Stimulated activated CD4-positive, alpha-beta T cell treated with anti-CD3 and anti-CD28 coated beads, Interleukin-4, amount 100 ng/mL, for 4 hours (primary cell): ENCODE results near the gene SIKE1.
"Not testable (repeated sequence)": the region's sequence is repeated elsewhere in the genome, so short reads cannot be mapped to it uniquely, and the experiment has no call there.

ENCODE experiments used
- DNase-seq, 2 experiments: peaks; one replicate each; pipeline ENCODE4 v3.0.0-alpha.2; 2020

SIKE1 gene

DNA sequence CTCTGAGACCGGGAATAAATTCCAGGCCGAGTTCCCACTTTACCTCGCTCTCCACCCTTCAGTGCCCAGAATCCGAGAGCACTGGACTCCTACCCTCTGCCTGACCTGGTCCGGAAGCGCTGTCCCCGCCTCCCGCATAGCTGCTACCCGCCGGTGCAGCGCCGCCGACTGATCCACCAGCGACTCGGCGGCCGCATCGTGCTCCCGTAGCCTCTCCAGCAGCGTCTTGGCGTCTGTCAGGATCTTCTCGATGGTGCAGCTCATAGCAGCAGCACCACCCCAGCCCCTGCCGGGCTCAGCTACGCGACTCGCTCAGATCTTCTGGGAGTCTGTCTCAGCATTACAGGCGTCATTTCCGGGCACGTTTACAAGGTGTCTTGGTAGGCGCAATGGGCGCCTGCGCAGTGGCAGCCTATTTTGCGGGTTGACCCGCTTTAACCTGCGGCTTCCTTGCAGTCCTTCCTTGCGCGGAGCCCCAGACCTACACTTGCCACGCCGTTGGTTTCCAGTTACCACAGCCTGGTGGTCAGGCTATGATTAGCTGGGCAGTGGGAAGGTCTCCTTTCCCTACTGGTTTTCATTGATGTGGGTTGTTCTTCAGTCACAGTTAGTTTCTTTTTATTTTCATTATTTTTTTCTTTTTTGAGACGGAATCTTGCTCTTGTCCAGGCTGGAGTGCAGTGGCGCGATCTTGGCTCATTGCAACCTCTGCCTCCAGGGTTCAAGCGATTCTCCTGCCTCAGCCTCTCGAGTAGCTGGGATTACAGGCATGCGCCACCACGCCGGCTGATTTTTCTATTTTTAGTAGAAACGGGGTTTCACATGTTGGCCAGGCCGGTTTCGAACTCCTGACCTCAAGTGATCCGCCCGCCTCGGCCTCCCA, at the start of gene SIKE1:
TSS of gene SIKE1 (minus strand) at position 342 of the 883 bp plus-strand sequence. CDS start at position 264, 78 bp downstream.
- peak; percentile 86 to 94 for DNase-seq

DNA sequence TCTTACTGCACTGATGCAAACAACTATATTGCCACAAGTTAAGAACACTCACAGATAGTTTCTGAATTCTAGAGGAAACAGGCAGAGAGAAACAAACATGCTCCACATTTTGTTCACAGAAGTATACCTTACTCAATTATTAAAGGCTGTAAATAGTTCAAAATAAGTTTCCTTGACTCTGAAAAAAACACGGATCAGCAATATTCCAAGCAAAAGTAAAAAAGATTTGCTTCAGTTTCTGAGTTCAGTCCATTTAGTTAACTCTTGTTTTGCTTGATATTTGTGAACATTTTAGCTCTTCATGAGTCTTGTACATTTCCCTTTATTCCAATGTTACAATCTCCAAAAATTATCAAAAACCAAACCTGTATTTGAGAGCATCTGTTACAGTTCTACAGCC, 49.6 kb upstream of the SIKE1 start:
- not testable (repeated sequence) for DNase-seq

DNA sequence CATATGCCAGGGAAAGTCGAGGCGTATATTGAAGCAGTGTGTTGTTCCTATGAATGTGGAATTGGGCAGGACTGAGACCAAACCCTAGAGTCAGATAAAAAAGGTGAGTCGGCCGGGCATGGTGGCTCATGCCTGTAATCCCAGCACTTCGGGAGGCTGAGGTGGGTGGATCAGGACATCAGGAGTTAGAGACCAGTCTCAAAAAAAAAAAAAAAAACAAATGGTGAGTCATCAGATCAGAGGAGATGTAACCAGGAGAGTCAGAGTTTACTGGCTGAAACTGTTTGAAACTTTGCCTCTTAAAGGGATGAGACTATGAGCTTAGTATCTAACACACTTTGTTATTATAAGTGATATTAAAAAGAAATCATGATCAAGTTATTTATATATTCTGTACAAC, 47.8 kb upstream of the SIKE1 start:
- no peak for DNase-seq

DNA sequence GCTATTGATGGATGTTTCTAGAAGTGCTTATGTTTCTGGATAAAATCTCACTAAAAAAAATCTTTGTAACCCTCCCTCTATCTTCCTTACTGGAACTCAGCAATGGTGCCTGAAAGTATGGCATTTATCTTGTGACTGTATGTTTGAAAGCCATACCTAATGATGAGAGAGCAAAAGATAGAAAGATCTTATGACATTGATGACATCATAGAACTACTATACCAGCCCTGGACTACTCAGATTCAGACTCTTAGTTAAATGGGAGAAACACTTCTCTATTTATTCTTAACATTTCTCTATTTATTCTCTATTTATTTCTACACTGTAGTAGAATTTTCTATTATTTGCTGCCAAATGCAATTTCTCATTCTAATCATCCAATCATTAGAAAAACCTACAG, 41.5 kb upstream of the SIKE1 start:
- DNase-seq = no peak

DNA sequence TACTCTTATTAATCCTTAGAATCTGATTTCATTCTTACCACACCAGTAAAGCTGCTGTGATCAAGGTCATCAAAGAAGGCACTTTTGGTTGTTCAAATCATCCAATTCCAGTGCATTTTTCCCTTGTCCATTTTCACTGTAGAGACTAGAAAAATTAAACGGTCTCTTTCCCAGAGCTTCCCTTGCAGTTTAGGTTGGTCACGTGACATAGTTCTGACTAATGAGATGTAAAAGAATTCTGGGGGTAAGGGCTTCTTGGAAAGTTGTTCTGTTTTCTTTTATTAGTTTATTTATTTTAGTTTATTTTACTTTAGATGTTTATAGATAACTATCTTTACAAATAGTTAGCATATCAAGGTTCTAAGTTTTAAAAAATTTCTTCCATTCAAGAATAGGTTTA, 39.9 kb upstream of the SIKE1 start:
- DNase-seq = no peak

DNA sequence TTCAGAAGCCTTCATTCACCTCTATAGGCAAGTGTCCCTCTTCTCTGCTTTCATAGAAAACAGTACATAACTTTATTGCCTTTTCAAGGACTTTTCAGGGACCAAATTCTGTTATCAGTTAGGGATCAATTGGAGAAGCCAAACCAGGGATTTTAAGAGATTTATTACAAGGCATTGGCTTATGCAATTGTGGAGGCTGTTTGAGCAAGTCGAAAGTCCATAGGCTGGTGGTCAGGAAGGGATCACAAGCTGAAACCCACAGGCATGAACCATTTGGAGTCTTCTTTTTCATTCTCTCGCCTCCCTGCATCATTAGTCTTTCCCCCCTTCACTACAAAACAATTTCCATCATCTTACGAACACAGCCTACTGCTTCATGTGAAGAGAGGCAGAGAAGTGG, 39.4 kb upstream of the SIKE1 start:
- DNase-seq = no peak

DNA sequence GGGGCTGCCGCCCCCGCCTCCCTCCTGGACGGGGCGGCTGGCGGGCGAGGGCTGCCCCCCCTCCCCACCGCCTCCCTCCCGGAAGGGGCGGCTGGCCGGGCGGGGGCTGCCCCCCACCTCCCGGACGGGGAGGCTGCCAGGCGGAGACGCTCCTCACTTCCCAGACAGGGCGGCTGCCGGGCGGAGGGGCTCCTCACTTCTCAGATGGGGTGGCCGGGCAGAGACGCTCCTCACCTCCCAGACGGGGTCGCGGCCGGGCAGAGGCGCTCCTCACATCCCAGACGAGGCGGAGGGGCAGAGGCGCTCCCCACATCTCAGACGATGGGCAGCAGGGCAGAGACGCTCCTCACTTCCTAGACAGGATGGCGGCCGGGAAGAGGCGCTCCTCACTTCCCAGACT, 24.0 kb upstream of the SIKE1 start:
- not testable (repeated sequence) for DNase-seq

DNA sequence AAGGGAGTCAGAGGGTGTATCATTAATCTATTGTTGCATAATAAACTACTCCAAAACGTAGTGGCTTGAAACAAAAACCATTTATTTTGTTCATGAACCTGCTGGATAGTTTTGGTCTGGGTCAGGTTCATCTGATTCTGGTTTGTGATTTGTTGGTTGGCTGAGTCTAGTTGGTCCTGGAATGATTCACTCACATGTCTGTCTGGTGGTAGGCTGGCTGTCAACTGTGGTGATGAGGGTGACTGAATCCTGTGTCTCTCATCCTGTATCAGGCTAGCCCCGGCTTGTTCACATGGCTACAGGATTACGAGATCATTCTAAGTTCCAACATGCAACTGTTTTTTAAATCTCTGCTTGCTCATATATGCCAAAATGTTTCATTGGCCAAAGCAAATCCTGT, 22.5 kb upstream of the SIKE1 start:
- no peak for DNase-seq

DNA sequence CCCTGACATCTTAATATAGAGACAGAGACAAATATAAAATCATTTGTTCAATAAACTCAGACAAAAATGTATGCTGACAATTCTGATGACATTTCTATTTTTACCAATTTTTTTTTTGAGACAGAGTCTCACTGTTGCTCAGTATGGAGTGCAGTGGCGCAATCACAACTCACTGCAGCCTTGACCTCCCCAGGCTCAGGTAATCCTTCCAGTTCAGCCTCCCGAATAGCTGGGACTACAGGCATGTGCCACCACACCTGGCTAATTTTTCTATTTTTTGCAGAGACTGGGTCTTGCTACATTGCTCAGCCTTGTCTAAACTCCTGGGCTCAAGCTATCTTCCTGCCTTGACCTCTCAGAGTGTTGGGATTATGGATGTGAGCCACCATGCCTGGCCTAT, 13.6 kb upstream of the SIKE1 start:
- no peak for DNase-seq

DNA sequence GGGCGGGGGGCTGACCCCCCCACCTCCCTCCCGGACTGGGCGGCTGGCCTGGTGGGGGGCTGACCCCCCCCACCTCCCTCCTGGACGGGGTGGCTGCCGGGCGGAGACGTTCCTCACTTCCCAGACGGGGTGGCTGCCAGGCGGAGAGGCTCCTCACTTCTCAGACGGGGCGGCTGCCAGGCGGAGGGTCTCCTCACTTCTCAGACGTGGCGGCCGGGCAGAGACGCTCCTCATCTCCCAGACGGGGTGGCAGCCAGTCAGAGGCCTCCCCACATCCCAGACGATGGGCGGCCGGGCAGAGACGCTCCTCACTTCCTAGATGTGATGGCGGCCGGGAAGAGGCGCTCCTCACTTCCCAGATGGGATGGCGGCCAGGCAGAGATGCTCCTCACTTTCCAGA, 10.1 kb upstream of the SIKE1 start:
- DNase-seq = not testable (repeated sequence)

DNA sequence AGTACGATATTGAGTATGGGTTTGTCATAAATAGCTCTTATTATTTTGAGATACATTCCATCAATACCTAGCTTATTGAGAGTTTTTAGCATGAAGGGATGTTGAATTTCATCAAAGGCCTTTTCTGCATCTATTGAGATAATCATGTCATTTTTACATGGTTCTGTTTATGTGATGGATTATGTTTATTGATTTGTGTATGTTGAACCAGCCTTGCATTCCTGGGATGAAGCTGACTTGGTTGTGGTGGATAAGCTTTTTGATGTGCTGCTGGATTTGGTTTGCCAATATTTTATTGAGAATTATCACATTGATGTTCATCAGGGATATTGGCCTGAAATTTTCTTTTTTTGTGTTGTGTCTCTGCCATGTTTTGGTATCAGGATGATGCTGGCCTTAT, 6.0 kb upstream of the SIKE1 start:
- not testable (repeated sequence) for DNase-seq

DNA sequence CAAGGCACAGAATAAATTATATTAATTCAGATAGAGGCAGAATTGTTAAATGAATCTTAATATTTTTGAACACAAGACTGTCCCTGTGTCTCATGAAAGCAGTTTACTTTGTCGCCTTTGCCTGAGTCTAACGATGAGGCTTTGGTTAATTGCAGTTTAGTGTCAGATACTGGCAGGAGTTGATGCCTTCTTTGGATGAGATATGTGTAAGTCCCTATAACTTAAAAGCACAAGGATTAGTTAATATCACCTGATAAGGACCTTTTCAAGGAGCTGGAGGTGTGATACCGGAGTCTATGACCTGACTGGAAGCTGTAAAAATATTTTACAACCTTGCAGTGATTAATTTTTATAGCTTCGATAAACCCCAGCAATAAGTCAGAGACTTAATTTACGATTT, 2.0 kb upstream of the SIKE1 start:
- no peak for DNase-seq

DNA sequence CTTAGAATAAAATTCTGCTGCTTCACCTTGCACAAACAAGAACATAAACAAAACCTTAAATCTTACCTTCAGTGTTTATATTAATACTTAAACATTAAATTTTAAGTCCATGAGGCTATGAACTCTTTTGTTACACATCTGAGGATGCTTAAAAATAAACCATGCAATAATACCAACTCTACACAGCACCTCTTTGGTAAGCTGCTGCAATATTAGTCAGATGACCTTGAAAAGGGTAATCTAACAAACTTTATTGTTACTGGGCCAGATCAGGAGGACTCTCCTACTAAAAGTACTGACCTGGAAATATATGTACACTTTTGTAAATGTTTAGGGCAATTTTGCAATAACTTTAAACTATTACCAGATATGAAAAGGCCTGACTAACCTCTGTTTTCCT, 763 bp downstream of the SIKE1 start:
- DNase-seq = no peak

DNA sequence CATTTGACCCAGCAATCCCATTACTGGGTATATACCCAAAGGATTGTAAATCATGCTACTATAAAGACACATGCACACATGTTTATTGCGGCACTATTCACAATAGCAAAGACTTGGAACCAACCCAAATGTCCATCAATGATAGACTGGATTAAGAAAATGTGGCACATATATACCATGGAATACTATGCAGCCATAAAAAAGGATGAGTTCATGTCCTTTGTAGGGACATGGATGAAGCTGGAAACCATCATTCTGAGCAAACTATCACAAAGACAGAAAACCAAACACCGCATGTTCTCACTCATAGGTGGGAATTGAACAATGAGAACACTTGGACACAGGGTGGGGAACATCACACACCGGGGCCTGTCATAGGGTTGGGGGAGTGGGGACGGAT, 3.8 kb downstream of the SIKE1 start:
- not testable (repeated sequence) for DNase-seq

DNA sequence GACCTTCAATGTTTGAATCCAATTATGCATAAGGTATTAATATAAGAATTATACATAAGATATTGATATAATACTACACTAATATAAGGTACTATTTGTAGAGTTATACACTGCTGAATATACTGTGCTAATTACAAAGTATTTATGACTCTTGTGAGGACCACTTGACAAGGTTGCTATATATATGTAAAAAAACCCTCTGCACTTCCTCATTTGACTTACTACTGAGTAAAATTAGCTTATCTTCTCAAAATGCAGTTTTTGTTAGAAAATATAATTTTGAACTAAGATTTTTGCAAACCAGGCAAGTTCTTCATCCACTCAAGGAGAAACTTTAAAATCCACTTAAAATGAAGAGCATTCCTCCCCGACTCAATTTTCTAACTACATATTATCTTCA, 8.5 kb downstream of the SIKE1 start:
- DNase-seq = no peak

DNA sequence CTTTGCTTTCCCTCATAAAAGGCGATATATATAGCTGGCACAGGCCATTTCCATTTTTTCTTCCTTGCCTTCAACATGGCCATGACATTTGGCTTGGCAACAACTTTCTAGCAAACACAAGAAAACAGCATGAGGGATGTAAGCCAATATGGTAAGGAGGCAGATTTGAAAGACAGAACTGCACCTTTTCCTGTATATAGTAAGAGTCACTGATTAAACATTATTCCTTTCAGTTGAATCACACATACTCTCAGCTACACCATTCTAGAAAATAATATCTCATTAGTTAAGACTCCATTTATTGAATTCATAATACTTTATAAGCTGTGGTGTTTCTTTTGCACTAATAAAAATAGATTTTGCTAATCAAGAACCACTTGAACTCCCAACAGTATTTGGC, 9.5 kb downstream of the SIKE1 start:
- DNase-seq = no peak

DNA sequence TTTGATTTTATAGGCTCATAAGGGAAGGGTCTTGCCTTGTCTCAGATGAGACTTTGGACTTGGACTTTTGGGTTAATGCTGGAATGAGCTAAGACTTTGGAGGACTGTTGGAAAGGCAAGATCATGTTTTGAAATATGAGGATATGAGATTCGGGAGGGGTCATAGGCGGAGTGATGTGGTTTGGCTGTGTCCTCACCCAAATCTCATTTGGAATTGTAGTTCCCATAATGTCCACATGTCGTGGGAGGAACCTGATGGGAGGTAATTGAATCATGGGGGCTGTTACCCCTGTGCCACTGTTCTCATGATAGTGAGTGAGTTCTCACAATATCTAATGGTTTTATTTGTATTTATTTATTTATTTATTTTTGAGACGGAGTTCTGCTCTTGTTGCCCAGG, 15.8 kb downstream of the SIKE1 start:
- DNase-seq = no peak

DNA sequence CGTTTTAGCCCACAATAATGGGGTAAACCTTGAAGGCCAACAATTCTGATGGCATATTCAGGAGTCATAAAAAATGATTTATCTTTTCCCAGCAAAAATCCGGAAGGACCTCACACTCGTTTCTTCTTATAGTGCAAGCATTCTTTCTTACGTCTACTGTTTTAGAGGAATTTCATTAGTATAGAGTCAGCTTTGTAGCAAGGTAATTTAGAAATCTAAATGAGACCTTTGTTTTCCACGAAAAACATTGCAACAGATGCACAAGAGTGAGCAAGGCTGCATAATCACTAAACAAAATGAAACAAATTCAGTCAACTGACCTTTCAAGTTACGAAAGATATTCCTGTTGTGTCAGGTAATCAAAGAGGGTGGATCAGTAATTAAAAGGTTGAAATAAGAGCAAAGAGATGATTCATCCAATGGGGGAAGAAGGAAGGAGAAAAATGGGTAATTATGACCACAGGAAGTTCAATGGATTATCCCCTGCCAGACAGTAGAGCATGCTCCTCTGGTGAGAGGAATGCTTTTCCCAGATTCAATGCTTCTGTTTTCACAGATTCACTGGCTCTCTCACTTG, 22.1 kb downstream of the SIKE1 start:
- DNase-seq = no peak

DNA sequence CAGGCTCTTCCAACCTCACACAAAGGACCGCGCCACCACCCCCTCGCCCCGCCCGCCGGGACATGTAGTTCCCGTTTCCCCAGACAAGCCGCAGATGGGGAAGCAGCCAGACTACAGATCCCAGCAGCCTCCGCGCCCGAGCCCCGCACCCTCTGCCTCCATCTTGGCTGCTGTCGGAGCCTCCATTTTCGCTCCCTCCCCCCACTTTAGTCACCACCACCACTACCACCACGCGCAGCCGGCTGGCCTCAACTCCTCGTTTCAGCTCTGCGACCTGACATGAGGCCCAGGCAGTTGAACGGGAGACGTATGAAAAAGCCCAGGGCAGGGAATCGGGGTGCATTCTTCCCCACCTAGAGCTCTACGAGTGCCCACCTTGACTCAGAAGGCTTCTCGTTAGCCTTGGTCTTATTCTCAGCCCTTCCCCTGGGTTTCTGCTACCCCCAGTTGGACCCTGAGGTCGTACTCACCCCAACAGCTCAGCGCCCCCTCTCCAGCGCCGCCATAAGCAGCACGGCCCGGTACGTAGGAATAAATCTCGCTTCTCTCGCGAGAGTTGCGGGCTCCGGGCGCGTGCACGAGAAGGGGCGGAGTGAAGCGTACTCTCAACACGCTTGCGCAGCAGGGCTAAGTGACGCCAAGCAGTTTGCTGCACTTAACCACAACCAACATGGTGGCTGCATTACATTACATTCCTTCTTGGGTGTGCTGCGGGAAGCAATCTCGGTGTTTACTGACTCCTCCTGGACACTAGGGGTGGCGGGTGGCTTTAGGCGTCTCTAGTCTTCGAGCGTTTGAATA, 22.8 kb downstream of the SIKE1 start, which contains the start of gene CSDE1:
TSS of gene CSDE1 (minus strand) at position 530 of the 801 bp plus-strand sequence. CDS start 18,094 bp downstream, outside the sequence.
- peak; percentile 91 to 96 for DNase-seq

DNA sequence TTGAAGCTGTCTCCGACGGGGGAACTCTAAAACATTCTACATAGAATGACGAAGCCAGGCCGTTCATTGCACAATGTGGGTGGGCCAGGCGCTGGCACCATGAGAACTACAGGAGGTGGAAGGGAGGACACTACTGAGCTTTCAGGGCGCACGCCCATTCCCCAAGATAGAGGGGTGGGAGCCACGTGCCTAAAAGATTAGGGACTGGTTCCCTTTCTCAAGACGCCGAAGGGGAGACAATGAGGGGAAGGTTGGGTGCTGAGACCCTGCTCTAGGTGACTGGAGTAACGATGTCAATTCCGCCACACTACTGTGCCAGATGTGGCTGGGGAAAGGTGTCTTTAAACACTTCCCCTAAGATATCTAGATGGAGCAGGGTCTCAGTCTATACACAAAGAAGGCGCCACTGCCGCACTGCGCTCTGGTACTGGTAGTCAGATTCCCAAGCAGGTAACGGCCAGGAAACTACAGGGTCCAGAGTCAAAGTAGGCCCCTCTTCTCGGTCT, 23.5 kb downstream of the SIKE1 start:
- no peak for DNase-seq

DNA sequence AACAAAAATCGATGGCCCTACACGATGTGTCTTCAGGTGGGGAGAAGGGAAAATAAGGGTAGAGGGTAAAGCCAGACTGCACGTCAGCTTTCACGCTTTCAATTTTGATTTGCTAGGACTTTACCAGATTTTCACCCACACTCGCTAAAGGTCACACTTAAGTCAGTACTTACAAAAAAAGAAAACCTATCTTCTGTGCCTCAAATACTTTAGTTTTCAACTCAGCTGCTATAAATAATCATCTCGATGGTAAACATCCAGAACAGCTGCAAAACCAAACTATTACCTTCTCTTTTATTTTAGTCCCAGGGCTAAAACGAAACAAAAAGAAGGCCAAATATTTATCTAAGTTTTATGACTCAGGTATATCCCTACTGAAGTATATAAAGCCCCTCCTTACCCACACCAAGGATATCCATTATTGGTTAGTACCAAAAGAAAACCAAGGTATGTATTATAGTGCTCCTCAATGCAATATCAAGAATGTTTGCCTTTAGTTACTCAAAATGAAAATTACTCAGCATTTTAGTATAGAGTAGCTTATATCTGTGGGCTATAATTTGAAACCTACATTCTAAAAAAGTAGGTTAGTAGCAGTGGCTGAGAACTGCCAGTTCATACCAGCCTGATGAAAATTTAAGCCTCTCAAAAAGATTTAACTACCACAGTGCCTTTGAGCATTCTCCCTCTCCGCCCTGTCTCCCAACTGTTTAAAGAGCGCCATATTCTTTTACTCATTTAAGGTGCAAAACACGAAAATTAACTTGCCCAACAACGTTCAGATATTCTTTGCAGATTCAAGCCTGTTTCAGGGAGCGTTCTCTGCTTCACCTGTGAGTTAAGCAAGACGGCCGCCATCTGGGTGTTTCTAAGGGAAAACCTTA, 24.2 kb downstream of the SIKE1 start:
- DNase-seq = no peak
